ENCODE data around the gene PJA2. TPM values are rescaled to one million over a fixed set of nuclear protein-coding genes. Genes with fewer than 3 reads are reported as not detected.

Gene PJA2
- total RNA-seq, 1 donor from 2014 or later = 70.5 TPM

DNA sequence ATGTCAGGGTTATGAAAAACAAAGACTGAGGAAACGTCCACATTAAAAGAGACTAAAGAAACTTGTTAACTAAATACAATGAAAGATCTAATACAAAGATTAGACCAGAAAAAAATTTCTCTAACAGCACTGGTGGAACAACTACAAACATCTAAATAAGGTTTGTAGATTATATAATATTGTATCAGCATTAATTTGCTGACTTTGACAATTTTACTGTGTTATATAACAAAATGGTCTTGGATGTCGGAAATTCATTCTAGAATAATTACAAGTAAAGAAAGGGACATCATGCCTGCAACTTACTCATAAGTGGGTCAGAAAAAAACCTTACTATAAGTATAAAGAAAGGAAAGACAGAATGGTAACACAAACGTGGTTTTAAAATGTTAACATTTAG is 50.1 kb downstream of the PJA2 start:
- intact Hi-C loops (cut with DNase I) = no loop called here
- ATAC-seq (ENCODE audit: poor library complexity) = no peak
- no peak for DNase-seq

DNA sequence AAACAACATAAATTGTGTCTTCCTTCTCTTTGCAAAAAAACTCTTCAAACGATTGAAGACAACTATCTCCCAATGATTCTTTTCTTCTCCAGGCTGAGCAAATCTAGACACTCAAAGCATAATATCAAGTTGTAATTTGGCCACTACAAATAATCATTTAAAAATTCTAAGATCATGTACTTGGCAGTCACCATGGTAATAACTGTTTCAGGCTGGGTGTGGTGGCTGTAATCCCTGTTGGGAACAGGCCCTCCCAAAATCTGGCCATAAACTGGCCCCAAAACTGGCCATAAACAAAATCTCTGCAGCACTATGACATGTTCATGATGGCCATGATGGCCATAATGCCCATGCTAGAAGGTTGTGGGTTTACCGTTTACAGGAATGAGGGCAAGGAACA is 52.0 kb downstream of the PJA2 start:
- ATAC-seq (ENCODE audit: poor library complexity) (no peak), DNase-seq (no peak)
- intact Hi-C loops (cut with DNase I) = no loop called here

DNA sequence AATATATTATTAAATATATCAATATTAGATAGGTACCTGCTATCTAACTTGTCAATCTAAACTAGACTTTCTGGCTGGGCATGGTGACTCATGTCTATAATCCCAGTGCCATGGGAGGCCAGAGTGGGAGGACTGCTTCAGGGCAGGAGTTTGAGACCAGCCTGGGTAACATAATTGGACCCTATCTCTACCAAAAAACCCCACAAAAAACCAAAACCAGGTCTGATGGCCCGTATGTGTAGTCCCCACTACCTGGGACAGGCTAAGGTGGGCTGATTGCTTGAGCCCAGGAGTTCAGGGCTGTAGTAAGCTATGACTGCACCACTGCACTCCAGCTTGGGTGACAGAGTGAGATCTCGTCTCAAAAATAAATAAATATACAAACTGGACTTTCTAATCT is 55.0 kb downstream of the PJA2 start:
- ATAC-seq (ENCODE audit: poor library complexity) = peak; percentile 42
- DNase-seq = no peak
- intact Hi-C loops (cut with DNase I) = no loop called here

DNA sequence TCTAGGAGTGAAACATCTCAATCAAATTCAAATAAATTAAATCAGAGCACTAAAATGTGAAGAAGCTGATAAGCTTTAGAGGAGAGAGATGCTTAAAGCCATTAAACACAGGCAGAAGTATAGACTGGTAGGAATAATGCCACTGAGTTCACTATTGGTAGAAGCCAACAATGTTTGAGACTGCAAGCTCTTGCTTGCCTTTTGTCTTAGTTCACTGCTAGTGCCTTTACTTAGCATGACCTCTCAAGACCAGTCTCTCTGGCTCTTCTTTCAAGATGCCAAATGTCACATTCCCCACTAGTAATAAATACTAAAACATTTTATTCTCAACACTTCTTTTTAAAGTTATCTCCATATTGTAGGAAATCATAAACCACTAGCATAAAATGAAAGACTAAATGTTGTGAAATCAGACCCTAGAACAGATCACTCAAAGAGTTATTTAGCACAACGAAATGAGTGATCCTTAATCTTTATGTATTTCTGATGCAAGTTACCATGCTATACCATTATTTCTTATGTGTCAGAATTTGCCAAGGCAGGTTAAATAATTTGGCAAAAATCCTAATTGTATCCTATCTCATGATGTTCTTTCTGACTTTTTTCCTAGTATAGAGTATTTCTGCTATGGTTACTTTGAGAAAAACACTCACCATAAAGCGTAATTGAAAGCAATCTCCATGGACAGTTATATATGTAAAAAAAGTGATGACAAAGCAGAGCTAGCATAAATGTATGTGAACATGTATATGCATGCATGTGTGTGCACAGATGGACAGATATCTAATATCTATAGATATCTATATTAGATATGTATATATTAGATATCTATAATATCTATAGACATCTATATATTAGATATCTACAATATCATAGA is 57.5 kb downstream of the PJA2 start:
- ATAC-seq (ENCODE audit: poor library complexity) = no peak
- intact Hi-C loops (cut with DNase I) = no loop called here

DNA sequence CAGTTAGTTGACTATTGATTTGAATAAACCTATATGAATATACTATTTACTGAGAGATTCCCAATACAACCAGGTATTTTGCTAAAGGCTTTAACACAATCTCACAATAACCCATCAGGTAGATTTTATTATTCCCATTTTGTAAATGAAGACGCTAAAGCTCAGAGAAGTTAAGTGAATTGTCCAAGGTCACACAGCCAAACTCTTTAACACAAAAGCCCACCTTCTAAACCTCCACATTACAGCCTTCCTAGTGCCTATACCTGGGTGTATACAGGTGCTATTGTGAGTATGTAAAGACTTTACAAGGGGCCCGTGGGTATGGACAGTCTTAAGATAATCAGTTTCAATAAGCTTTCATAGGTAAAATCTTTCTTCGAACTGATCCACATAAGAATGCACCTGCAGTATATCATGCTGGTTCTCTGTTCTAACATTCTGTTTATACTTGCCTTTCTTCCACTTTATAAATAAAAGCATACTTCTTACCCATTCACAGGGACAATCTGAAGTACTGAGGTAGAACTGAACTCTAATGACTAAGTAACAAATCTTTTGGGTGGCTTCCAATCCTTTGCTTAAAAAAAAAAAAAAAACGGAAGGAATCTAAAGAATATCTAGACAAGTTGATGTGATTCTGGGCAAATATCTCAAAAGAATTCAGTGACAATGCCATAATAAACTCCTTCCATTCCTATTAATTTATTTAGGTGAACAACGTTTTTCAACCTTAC is 59.1 kb downstream of the PJA2 start:
- ATAC-seq (ENCODE audit: poor library complexity) (no peak), DNase-seq (no peak)
- intact Hi-C loops (cut with DNase I) = no loop called here

More for the DNA sequence above, 57.5 kb downstream of the PJA2 start:
- no peak for DNase-seq

DNA sequence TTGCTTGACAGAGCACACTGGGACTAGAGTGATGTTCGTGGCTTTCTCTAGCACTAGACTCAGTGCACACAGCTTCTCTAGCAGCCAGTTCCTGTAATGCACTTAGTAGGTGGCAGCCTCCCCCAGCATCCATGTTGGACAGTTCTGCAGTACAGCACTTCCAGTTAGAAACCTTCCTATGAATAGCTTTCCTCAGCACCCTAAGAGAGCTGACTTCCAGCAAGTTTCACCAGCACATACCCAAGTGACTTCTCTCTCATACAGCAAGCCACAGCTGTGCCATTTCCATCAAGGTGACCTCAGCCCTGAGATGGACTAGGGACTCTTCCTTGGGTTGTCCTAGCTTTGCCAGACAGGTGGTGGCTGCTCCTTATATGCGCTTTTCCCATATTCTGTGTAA is 60.4 kb downstream of the PJA2 start:
- intact Hi-C loops (cut with DNase I) = no loop called here
- peak; percentile 28 for ATAC-seq (ENCODE audit: poor library complexity)
- DNase-seq = no peak

DNA sequence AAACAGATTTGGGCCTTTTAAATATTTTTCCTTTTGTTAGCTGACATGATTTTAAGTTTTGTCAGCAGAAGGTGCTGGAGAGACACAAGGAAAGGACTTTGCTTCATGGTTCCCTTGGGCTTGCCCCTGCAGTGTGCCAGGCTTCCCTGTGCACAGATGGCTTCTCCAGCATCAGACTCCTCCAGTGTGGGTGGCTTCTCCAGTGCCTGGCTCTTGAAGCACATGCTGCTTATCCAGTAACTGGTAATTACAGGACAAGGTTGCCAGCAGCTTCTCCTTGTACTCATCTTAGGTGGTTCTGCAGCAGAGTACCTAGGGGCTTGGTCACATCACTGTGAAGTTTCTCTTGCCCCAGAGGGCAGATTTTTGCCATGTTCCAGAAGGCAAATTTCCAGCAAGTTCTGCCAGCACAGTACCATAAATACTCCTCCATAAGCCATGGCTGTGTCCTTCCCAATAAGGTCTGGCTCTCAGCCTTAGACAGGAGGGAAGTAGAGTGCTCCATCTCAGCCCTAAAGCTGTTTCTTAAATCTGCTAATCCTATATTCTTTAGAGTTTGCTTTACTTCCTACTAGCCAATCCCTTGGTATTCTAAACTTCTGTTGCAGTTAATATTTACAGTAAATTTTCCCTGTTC is 62.4 kb downstream of the PJA2 start:
- DNase-seq (no peak), ATAC-seq (ENCODE audit: poor library complexity) (peak; percentile 73)
- intact Hi-C loops (cut with DNase I) = no loop called here

DNA sequence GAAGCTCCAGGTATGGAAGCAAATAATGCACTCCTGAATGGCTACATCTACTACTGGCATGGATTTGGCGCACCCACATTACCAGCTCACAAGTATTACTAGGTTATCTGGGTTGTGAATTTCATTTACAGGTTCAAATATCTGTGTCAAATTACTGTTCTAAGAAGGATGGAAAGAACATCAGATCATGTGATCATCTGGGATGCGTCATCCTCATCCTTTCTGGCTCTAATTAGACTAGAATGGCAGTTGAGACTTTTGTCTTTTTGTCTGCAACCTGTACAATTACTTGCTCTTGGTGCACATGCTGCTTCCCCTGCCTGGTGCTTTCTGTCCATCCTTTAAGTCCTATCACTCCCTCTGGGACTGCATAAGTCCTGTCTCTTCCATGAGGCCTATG is 64.1 kb downstream of the PJA2 start:
- ATAC-seq (ENCODE audit: poor library complexity) (no peak), DNase-seq (no peak)
- intact Hi-C loops (cut with DNase I) = no loop called here

DNA sequence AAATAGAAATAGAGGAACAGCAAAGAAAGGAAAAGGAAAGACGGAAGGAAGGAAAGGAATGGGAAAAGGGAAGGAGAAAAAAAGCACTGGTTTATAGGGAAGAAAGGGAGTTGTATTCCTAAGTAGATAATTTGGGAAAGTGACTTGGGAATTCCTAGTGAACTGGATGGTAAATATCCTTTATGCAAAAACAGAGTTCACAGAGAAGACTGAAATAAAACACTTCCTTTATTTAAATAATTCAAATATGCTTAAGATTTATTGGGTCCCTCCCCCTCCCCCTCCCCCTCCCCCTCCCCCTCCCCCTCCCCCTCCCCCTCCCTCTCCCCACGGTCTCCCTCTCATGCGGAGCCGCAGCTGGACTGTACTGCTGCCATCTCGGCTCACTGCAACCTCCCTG is 69.4 kb downstream of the PJA2 start:
- intact Hi-C loops (cut with DNase I) = no loop called here
- DNase-seq (no peak), ATAC-seq (ENCODE audit: poor library complexity) (no peak)

DNA sequence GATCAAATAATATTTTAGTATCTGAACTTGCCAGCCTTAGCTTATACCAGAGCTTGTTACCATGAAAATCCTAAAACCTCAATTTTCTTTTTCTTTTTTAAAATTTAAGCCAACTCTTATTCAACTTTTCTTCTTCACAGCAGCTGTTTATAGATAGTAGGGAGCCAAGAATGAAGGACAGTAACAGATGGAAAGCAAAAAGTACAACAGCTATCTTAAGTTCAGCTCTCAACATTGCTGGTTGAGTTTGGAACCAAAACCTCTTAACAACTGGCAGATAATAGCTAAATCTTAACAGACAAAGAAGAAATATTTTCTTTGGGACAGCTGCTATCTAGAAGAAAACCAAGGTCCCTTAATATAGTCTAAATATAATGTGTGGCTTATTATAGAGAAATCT is 74.7 kb downstream of the PJA2 start:
- intact Hi-C loops (cut with DNase I) = no loop called here
- DNase-seq (no peak), ATAC-seq (ENCODE audit: poor library complexity) (peak; percentile 74)

DNA sequence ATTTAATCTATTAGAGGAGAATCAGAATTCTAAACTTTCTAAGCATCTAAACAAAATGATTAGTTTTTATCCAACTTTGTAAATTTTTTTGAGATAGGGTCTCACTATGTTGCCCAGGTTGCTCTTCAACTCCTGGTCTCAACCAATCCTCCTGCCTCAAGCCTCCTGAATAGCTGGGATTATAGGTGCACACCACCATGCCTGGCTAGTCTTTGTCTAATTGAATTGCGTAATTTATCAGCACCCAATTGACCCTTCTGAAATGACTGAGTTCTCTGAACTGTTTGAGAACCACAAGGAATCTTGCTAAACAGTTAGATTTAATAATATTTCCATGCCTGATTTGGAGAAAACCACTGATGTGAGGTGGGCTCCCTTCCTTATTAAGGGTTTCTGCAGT is 75.7 kb downstream of the PJA2 start:
- ATAC-seq (ENCODE audit: poor library complexity) (no peak), DNase-seq (no peak)
- intact Hi-C loops (cut with DNase I) = no loop called here

DNA sequence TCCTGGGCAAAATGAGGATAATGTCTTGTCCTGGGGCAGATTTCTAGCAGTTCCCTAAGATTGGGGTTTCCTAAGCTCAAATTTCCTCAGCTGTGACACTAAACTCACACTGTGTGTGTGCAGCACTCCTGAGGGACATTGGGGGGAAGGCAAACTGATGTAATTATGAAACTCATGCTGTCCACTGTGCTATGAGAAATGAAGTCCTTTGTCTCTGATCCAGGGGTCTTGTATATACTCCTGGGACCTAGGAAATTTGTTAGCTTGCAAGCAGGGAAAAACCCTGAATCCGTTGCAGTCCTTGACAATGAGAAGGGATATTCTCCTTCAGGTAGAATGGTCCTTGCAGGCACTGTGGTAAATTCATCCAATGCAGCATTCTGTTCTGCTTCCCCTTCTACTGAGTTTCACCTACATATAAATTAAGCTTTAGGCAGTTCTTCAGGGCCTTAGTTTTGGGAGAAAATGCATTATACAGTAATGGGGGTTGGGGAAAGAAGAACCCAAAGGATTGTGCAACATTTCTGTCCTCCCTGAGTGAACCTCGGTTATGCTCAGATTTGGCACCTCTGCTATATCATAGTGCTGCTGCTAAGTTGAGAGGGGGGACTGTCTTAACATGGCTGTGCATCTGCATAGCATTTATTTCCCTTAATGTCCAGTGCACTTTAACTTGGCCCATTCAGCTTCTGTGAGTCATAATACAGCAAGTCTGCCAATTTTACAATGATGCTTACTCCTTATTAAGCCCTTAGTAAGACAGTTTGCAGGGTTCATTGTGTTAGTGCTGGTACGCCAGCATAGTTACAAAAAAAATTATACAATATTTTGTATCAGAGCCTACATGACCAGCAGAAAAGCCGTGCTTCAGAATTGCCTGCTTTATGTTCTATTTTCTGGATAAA is 80.2 kb downstream of the PJA2 start:
- peak; percentile 77 for ATAC-seq (ENCODE audit: poor library complexity)
- intact Hi-C loops (cut with DNase I) = no loop called here
- no peak for DNase-seq

DNA sequence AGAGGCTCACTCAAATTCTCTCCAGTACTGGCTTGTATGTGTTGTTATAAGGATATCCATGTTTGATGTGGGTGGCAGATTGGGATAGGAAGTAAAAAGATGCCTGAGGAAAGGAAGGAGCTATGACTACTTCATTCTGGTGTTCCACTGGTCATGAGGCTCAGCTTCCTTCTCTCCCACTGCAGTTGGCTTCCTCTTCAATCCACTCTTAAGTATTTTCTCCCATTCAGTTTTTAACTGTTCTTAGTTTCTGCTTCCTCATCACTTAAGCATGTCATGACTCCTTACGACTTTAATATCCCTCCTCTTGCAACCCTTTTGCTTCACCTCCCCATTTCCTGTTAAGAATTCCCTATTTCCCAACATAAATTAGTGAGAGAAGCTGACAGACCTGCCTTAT is 81.1 kb downstream of the PJA2 start:
- intact Hi-C loops (cut with DNase I) = no loop called here
- DNase-seq = no peak
- no peak for ATAC-seq (ENCODE audit: poor library complexity)

DNA sequence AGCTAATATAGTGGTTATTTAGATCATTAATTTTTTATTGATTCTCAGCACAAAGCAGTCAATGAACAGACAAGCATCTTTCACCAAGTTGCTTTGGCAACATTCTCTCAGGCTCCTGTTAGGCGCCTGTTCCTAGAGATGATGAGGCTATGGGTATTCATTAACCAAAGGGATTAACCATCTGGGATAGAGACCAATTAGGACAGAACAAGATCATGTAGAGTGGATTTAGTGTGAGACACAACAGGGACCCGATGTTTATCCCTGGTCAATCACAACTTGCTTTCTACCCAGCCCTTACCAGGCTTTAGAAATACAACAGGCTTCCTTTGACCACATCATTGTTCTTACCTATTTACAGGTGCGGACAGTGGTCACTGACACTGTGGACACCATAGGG is 82.2 kb downstream of the PJA2 start:
- ATAC-seq (ENCODE audit: poor library complexity) (no peak), DNase-seq (no peak)
- intact Hi-C loops (cut with DNase I) = no loop called here

DNA sequence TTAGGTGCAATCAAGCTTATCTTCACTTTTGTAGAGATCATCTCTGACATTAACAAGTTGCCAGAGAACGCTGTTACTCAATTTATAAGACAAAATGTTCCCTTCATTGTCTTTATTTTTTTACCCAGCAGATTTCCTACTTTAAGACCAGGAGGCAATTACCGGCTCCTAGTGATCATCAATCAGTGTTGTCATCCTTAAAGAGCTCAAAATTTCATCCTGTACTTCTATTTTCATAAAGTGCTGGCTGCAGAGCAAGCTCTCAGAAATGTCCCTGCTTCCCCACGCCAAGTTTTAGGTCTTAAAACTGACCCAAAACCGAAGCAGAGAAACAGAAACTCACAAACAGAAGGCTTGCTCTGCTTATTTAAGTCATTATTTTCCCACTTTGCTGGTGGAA is 82.9 kb downstream of the PJA2 start:
- intact Hi-C loops (cut with DNase I) = no loop called here
- DNase-seq (no peak), ATAC-seq (ENCODE audit: poor library complexity) (peak; percentile 7)

DNA sequence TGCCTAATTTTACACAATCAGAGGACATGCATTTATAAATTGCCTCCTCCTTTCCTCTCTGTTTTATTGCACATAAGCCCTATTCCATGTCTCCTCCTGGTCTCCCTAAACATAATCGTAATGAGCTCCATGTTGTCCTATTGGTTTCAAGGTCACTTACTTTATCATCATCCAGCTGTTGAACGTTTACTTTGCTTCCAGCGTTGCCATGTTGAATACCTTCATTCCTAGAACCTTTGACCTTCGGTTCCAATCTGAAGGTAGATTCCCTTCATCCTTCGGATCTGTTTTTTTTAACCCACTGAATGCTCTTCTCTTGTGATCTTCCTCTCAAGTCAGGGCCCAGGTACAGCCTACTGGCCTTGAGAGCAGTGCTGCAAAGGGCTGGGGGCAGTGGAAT is 84.3 kb downstream of the PJA2 start:
- ATAC-seq (ENCODE audit: poor library complexity) = no peak
- intact Hi-C loops (cut with DNase I) = no loop called here
- no peak for DNase-seq

DNA sequence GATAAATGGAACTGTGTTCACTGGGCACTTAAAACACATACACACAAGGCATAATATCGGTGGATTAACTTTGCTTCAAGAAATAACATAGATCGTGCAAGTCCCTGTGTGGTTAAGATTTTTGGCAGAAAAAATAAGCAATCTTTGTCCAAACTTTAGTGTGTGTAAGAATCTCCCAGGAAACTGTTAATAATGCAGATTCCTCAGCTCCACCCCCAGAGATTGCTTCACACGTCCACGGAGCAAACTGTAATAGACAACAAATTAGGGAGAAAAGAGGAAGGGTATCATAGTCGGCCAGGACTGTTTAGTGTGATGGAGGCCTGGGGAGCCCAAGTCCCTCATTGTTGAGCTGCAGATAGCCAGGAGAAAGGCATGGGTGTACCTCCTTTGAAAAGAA is 84.8 kb downstream of the PJA2 start:
- DNase-seq = no peak
- intact Hi-C loops (cut with DNase I) = no loop called here
- no peak for ATAC-seq (ENCODE audit: poor library complexity)

DNA sequence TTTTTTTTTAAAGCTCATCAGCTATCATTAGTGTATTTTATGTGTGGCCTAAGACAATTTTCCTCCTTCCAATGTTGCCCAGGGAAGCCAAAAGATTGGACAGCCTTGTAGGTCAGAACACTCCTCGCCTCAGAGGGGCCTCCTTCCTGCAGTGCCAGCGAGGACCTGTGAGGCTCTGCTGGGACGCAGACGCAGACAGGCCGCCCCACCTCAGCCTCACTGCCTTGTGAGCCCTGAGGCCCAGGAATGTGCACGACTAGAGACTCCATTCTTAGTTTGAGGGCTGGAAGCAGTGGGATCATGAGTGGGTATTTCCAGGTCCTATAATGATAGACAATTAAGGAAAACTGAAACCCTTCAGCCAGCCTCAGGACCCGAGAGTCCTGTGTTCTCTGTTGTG is 85.4 kb downstream of the PJA2 start:
- ATAC-seq (ENCODE audit: poor library complexity) (no peak), DNase-seq (no peak)
- intact Hi-C loops (cut with DNase I) = no loop called here

DNA sequence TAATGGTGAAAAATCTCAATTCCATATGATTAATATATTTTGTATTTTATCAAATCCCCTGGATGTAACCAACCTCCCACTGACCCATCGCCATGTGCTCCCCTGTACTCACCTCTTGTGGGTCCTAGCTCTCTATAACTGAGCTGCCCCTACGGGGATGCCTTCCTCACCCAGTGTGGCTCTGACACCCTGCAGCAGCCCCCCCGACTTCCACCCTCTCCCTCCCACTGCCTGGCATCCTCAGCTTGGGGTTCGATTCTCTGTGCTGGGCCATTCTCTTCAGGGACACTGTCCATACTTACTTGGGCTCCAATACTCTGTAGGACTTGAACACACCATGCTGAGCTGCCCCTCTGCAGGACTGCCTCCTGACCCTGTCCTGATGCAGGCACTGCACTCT is 87.1 kb downstream of the PJA2 start:
- ATAC-seq (ENCODE audit: poor library complexity) = no peak
- no peak for DNase-seq
- intact Hi-C loops (cut with DNase I) = no loop called here

Data from Right ventricle myocardium superior (tissue), 1 donor.